Measurements from ENCODE around the gene UACA. TPM values are rescaled to one million over a fixed set of nuclear protein-coding genes. Genes with fewer than 3 reads are reported as not detected.
"Not testable (repeated sequence)": the region's sequence is repeated elsewhere in the genome, so short reads cannot be mapped to it uniquely, and the experiment has no call there.

UACA gene, protein sequence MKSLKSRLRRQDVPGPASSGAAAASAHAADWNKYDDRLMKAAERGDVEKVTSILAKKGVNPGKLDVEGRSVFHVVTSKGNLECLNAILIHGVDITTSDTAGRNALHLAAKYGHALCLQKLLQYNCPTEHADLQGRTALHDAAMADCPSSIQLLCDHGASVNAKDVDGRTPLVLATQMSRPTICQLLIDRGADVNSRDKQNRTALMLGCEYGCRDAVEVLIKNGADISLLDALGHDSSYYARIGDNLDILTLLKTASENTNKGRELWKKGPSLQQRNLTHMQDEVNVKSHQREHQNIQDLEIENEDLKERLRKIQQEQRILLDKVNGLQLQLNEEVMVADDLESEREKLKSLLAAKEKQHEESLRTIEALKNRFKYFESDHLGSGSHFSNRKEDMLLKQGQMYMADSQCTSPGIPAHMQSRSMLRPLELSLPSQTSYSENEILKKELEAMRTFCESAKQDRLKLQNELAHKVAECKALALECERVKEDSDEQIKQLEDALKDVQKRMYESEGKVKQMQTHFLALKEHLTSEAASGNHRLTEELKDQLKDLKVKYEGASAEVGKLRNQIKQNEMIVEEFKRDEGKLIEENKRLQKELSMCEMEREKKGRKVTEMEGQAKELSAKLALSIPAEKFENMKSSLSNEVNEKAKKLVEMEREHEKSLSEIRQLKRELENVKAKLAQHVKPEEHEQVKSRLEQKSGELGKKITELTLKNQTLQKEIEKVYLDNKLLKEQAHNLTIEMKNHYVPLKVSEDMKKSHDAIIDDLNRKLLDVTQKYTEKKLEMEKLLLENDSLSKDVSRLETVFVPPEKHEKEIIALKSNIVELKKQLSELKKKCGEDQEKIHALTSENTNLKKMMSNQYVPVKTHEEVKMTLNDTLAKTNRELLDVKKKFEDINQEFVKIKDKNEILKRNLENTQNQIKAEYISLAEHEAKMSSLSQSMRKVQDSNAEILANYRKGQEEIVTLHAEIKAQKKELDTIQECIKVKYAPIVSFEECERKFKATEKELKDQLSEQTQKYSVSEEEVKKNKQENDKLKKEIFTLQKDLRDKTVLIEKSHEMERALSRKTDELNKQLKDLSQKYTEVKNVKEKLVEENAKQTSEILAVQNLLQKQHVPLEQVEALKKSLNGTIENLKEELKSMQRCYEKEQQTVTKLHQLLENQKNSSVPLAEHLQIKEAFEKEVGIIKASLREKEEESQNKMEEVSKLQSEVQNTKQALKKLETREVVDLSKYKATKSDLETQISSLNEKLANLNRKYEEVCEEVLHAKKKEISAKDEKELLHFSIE (N-terminal part only)
- total RNA-seq: 1 to 10 TPM; 2.2 to 3.3 TPM

DNA sequence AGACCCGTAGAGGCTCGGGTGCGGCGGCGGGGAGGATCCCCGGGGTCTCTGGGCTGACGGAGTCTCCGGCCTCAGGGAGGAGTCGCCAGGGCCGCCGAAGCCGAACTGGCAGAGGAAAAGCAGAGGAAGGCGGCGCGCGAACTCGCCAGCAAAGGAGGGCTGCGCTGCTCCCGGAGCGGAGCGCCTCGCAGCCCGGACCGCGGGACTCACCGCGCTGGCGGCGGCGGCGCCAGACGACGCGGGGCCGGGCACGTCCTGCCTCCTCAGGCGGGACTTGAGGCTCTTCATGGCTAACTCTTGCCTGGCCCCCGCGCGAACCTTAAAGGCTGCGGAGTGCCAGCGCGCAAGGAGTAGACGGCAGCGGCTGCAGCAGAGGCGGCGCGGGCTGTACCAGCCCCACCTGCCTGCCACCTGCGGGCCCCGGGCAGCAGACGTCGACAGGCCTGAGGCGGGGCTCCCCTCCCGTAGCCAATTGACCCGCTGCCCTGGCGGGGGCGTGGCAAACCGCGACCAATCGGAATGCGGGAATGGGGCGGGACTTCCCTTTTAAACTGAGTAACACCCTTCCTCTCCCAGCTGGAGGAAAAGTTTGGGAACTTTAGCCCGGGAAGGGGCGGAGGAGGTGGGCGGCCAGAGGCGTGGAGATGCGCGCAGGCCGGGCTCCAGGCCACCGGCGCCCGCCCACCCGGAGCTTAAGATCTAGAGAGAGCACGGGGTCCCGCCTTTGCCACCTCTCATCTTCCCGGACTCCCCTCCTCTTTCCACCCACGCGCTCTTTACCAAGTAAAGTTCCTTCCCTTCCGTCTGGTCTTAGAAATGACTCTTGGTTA lies at the start of gene UACA:
TSS of gene UACA (minus strand) at position 439 of the 830 bp plus-strand sequence. CDS start at position 288, 151 bp downstream.
- Mint-ChIP-seq H3K27ac (no peak within 1 kb of the TSS), H3K4me3 (peak within 1 kb of the TSS; percentile 79), H3K36me3 (ENCODE audit: low read depth) (no peaks in the 10 kb centered on the region), H3K27me3 (ENCODE audit: low read depth) (peaks cover 39% of the 10 kb centered on the region), H3K9me3 (ENCODE audit: insufficient read depth) (no peaks in the 10 kb centered on the region), H3K4me1 (ENCODE audit: low read depth) (peaks cover 25% of the 10 kb centered on the region)
- DNase-seq (peak; percentile 84), ATAC-seq (peak; percentile 98)
- ChIA-PET POLR2A (no interaction called here), CTCF (interaction anchor here (1.1 kb wide), 1 partner anchor 41 kb away, joined by 5 read pairs; no protein-coding TSS in a partner anchor)

DNA sequence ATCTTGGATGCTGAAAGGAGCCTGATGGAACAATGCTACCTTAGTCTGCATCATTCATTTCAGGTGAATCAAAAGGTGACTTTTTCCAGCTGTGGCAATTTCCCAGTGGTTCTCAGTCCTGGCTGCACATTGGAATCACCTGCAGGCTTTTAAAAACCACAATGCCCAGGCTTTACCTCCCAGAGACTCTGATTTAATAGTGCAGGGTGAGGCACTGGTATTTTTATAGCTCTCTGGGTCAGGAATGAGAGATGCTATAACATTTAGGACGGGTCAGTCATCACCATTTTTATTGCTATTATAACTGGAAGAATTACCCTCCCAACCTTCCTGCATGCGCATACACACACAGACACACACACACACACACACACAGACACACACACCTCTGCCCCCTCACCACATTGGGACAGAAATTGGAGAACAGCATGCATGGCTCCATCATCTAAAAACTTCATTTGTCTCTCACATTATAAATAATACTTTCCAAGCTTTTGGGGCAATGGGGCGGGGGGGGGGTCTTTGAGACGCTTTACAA lies 49.5 kb upstream of the UACA start:
- no peak for DNase-seq

DNA sequence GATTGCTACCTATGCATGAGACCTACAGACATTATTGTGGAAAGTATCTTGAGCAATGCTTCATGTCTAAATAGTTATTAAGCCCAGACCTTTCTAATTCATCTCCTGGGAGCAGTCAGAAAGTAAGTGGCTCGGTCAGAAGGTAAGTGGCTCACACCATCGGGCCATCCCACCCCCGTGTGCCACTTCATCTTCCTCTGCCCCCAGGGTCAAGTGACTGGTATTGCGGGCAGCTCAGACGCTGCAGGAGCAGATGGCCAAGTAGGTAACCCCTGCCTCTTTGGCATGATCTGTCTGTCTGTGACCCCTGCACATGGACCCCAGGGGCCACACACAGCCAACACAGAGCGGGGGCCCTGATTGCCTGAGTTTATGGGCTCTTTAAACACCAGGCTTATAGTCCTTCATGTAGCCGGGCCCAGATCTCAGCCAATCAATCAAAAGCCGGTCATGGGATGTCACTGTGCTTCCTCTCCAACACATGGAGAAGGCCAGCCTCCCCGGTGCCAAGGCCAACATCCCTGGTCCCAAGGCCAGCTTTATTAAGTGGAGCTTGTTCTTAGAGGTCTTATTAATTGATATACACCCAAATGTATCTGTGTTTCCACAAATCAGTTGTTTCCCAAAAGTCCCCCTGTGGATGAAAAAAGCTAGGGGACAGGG lies 47.7 kb upstream of the UACA start:
- no peak for DNase-seq
- no peak for ATAC-seq
- ChIA-PET POLR2A (no interaction called here), CTCF (interaction anchor here (0.9 to 3.9 kb wide), 17 partner anchors 10 to 242 kb away, joined by 3 to 53 read pairs (median 5); no protein-coding TSS in a partner anchor)
- H3K4me3 Mint-ChIP-seq: no peak overlapping the region
- H3K27ac Mint-ChIP-seq: no peak overlapping the region
- peaks cover 5% of the 10 kb centered on the region for H3K4me1 Mint-ChIP-seq (ENCODE audit: low read depth)
- H3K9me3 Mint-ChIP-seq (ENCODE audit: insufficient read depth): no peaks in the 10 kb centered on the region
- H3K36me3 Mint-ChIP-seq (ENCODE audit: low read depth): no peaks in the 10 kb centered on the region
- H3K27me3 Mint-ChIP-seq (ENCODE audit: low read depth): peaks cover 6% of the 10 kb centered on the region

More for the DNA sequence above, 49.5 kb upstream of the UACA start:
- no peak overlapping the region for H3K4me3 Mint-ChIP-seq
- ATAC-seq: no peak
- H3K27ac Mint-ChIP-seq: no peak overlapping the region
- ChIA-PET POLR2A (no interaction called here), CTCF (interaction anchor here (1.0 to 3.9 kb wide), 6 partner anchors 13 to 1336 kb away, joined by 3 to 53 read pairs (median 4); no protein-coding TSS in a partner anchor)
- H3K36me3 Mint-ChIP-seq (ENCODE audit: low read depth): no peaks in the 10 kb centered on the region
- peaks cover 10% of the 10 kb centered on the region for H3K27me3 Mint-ChIP-seq (ENCODE audit: low read depth)
- H3K9me3 Mint-ChIP-seq (ENCODE audit: insufficient read depth): no peaks in the 10 kb centered on the region
- H3K4me1 Mint-ChIP-seq (ENCODE audit: low read depth): peaks cover 8% of the 10 kb centered on the region

DNA sequence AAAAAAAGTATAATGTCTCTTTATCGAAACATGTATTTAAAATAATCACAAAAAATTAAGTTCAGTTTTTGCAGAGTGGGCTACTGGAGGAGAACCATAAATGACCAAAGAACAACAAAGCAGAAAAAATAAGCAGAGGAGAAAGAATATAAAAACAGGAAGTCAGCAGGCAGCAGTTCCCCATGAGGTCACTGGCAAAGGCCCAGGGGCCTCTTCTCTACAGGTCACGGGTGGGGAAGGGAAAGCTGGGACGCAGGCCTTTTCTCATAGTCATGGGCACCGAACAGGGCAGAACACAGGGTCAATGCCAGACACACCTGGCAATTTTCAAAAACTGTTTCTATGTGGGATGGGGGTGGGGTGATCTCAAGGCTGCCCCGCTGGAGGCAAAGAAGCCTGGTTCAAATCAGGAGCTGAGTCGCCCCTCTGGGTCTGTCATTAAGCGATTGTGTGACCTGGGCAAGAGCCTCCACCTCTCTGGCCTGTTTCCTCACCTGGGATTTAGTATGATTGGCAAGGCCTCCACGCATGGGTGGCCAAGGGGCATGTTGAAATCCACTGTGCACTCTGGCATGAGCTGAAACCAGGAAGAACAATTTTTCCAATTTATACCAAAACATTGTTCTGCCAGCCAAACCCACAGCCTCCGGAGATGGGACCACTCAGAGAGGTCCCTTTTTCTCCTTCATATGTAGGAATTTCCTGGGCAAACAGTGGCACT lies 43.8 kb upstream of the UACA start:
- ChIA-PET POLR2A (no interaction called here), CTCF (interaction anchor here (0.5 kb wide), 1 partner anchor 15 kb away, joined by 3 read pairs; no protein-coding TSS in a partner anchor)
- no peaks in the 10 kb centered on the region for H3K36me3 Mint-ChIP-seq (ENCODE audit: low read depth)
- H3K9me3 Mint-ChIP-seq (ENCODE audit: insufficient read depth): no peaks in the 10 kb centered on the region
- ATAC-seq: no peak
- no peak for DNase-seq
- H3K4me3 Mint-ChIP-seq: no peak overlapping the region
- peaks cover 6% of the 10 kb centered on the region for H3K27me3 Mint-ChIP-seq (ENCODE audit: low read depth)
- no peak overlapping the region for H3K27ac Mint-ChIP-seq
- peaks cover 5% of the 10 kb centered on the region for H3K4me1 Mint-ChIP-seq (ENCODE audit: low read depth)

DNA sequence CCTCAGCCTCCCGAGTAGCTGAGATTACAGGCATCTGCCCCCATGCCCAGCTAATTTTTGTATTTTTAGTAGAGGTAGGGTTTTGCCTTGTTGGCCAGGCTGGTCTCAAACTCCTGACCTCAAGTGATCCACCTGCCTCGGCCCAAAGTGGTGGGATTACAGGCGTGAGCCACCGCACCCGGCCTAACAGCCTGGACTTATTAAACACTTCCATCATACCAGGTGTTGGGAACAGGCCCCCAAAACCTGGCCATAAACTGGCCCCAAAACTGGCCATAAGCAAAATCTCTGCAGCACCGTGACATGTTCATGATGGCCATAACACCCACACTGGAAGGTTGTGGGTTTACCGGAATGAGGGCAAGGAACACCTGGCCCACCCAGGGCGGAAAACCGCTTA lies 41.0 kb upstream of the UACA start:
- ATAC-seq; H3K36me3 Mint-ChIP-seq (ENCODE audit: low read depth); H3K4me1 Mint-ChIP-seq (ENCODE audit: low read depth); H3K27ac Mint-ChIP-seq; H3K4me3 Mint-ChIP-seq; H3K27me3 Mint-ChIP-seq (ENCODE audit: low read depth); DNase-seq; POLR2A ChIA-PET; H3K9me3 Mint-ChIP-seq (ENCODE audit: insufficient read depth); CTCF ChIA-PET: not testable (repeated sequence)

DNA sequence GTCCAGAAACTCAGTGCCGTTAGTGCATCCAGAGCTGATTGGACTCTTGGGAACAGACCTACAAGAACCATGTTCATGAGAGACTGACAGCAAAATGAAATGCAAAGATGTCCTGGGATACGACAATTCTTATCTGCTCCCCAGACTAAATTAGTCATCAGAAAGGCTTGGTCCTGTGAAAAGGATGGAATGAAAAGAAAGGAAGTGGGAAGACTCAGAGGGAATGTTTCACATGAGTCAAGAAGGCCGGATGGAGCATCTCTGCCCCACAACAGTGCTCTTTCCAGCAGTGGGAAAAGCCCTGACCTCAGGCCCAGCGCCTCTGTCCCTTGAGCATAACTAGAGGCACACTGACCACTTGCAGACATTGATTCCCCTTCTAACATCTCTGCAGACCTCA lies 39.3 kb upstream of the UACA start:
- ATAC-seq (no peak), DNase-seq (no peak)
- CTCF ChIA-PET: no interaction called here
- Mint-ChIP-seq H3K27ac (no peak overlapping the region), H3K27me3 (ENCODE audit: low read depth) (peaks cover 2% of the 10 kb centered on the region), H3K36me3 (ENCODE audit: low read depth) (no peaks in the 10 kb centered on the region), H3K4me1 (ENCODE audit: low read depth) (peaks cover 3% of the 10 kb centered on the region), H3K9me3 (ENCODE audit: insufficient read depth) (no peaks in the 10 kb centered on the region), H3K4me3 (no peak overlapping the region)
- POLR2A ChIA-PET: no interaction called here

DNA sequence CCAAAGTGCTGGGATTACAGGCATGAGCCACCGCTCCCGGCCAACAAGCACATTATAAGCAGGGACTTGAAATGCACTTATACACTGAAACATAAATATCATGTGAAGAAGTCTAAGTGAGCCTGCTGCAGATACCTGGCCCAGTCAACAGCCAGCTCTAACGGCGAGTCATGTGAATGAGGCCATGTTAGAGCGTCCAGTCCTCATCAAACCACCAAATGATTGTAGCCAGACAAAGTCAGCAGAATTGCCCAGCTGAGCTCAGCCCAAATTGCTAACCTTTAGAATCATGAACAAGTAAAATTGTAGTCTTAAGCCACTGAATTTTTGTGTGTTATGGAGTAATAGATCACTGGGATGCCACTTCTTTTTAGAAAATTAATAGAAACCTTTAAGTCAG lies 37.8 kb upstream of the UACA start:
- Mint-ChIP-seq H3K4me1 (ENCODE audit: low read depth) (no peaks in the 10 kb centered on the region), H3K27ac (no peak overlapping the region), H3K36me3 (ENCODE audit: low read depth) (no peaks in the 10 kb centered on the region), H3K27me3 (ENCODE audit: low read depth) (peaks cover 2% of the 10 kb centered on the region), H3K4me3 (no peak overlapping the region), H3K9me3 (ENCODE audit: insufficient read depth) (no peaks in the 10 kb centered on the region)
- CTCF ChIA-PET: interaction anchor here (1.2 kb wide), 1 partner anchor 10 kb away, joined by 6 read pairs; no protein-coding TSS in a partner anchor
- no peak for DNase-seq
- POLR2A ChIA-PET: no interaction called here
- ATAC-seq: no peak

DNA sequence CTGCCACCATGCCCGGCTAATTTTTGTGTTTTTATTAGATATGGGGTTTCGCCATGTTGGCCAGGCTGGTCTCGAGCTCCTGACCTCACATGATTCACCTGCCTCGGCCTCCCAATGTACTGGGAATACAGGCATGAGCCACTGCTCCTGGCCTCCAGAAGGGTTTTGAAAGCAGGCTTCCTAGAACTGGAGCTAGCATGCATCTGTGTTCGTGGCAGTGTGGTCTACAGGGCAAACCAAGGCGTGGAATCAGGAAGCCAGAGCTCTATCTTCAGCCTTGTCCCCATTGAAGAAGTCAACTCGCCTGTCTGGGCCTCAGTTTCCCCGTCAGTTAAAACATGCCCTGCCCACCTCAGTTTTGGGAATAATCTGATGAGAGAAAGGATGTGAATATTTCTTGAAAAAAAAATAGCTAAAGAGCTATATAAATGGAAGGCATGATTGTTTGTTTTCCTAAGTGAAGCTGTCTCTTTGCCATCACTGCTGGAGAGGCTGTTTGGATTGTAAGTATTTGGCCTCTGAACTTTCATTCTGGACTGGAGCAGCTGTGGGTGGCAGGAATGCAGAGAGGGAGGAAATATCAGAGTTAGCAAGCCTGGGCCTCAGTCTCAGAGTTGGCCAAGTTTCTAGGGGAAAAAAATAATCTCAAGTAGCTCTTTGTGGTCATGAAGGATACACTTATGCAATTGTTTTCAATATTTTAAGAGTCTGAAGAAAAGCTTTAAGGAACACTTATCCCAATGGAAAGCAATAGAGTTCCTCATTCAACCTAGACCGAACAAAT lies 36.5 kb upstream of the UACA start:
- Mint-ChIP-seq H3K27me3 (ENCODE audit: low read depth) (peaks cover 4% of the 10 kb centered on the region), H3K4me3 (no peak overlapping the region), H3K27ac (no peak overlapping the region), H3K9me3 (ENCODE audit: insufficient read depth) (no peaks in the 10 kb centered on the region), H3K4me1 (ENCODE audit: low read depth) (no peaks in the 10 kb centered on the region), H3K36me3 (ENCODE audit: low read depth) (no peaks in the 10 kb centered on the region)
- ATAC-seq (no peak), DNase-seq (no peak)
- POLR2A ChIA-PET: no interaction called here
- CTCF ChIA-PET: interaction anchor here (1.3 to 1.4 kb wide), 2 partner anchors 12 to 77 kb away, joined by 4 to 8 read pairs; no protein-coding TSS in a partner anchor

DNA sequence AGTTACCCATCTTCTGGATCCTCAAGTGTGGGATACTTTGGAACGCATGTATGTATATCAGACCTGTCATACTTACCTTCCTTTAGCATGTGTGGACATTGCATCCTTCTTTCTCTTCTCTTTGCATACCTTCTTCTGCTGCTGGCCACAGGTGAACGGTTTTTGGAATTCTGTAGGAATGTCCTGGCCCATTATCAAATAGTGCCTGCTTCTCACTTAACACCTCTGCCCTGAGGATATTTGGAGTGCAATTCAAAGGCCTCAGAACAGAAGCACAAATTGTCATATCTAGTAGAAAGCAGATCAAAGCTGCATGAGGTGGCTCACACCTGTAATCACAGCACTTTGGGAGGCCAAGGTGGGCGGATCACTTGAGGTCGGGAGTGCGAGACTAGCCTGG lies 34.1 kb upstream of the UACA start:
- CTCF ChIA-PET: interaction anchor here (1.4 kb wide), 1 partner anchor 28 kb away, joined by 4 read pairs; no protein-coding TSS in a partner anchor
- Mint-ChIP-seq H3K36me3 (ENCODE audit: low read depth) (no peaks in the 10 kb centered on the region), H3K27ac (no peak overlapping the region), H3K4me3 (no peak overlapping the region), H3K9me3 (ENCODE audit: insufficient read depth) (no peaks in the 10 kb centered on the region), H3K4me1 (ENCODE audit: low read depth) (no peaks in the 10 kb centered on the region), H3K27me3 (ENCODE audit: low read depth) (peaks cover 4% of the 10 kb centered on the region)
- no peak for ATAC-seq
- POLR2A ChIA-PET: no interaction called here
- no peak for DNase-seq

Data from activated CD8-positive, alpha-beta T cell treated with anti-CD3 and anti-CD28 coated beads, Interleukin-2, amount 10 ng/mL, durations not matched to agents 7 days and 5 days (primary cell).